SK-N-SH (cell line): ENCODE data around the gene SPRED3.

Source experiments
- CTCF ChIP-seq: fragments of 200-600 bp; sonication (generic); IDR thresholded peaks from 2 replicates; pipeline ENCODE4 v1.6.1; 2017; ENCODE audit warnings: antibody characterized with exemption, mild to moderate bottlenecking, moderate library complexity
- GATA2 ChIP-seq: sonication (generic); formaldehyde crosslinking; IDR thresholded peaks from 2 replicates; pipeline ENCODE4 v1.5.0; 2020; ENCODE audit warnings: mild to moderate bottlenecking, missing genetic modification reagents
- NFIC ChIP-seq: IDR thresholded peaks from 2 replicates; pipeline ENCODE4 v1.4.0; 2012; ENCODE audit warnings: borderline replicate concordance
- RAD21 ChIP-seq: IDR thresholded peaks from 2 replicates; pipeline ENCODE4 v1.6.1; 2012; ENCODE audit warnings: mild to moderate bottlenecking, low read length
- SIN3A ChIP-seq: IDR thresholded peaks from 2 replicates; pipeline ENCODE4 v1.6.1; 2012; ENCODE audit warnings: low read depth, mild to moderate bottlenecking, low read length, moderate library complexity, borderline replicate concordance
- TAF1 ChIP-seq: IDR thresholded peaks from 2 replicates; pipeline ENCODE4 v1.6.1; 2012; ENCODE audit warnings: low read depth, mild to moderate bottlenecking, low read length, moderate library complexity, borderline replicate concordance
- ZBTB33 ChIP-seq: IDR thresholded peaks from 2 replicates; pipeline ENCODE4 v1.4.0; 2012; ENCODE audit warnings: low read depth, borderline replicate concordance

GRCh38 chr19:38404858-38405257 is 16.4 kb downstream of the SPRED3 start:
- no peak for TF ChIP-seq ZBTB33
- TF ChIP-seq RAD21, result no peak
- no peak for TF ChIP-seq CTCF
- TF ChIP-seq SIN3A, result no peak
- TF ChIP-seq TAF1, result no peak
- TF ChIP-seq NFIC, result no peak
- no peak for TF ChIP-seq GATA2 (CRISPR knock-in tag)
